IMR-90 (cell line): ENCODE measurements around the gene CFAP300. TPM values are rescaled to one million over a fixed set of nuclear protein-coding genes. Genes with fewer than 3 reads are reported as not detected.

Experiments
- ATAC-seq: fragments of 200-7000 bp; cut with Tn5 transposase; 2 replicates; pipeline ENCODE4 v1.9.1; 2020; ENCODE audit warnings: low read depth, mild to moderate bottlenecking, moderate library complexity
- BruUV-seq: library from RNA; stranded (reverse); fragments of 400-500 nt; replicated peaks from 2 replicates; lab custom pipeline; 2021; lab: Mats Ljungman, UMichigan
- CTCF ChIA-PET: fragments of 300-600 bp; formaldehyde crosslinking; extraction: SDS; loops from one replicate; lab custom pipeline; 2021; ENCODE audit warnings: antibody characterized with exemption; lab: Yijun Ruan, JAX
- POLR2A ChIA-PET: fragments of 300-600 bp; sonication (Branson Sonifier 250); formaldehyde crosslinking; loops from one replicate; lab custom pipeline; 2022; ENCODE audit warnings: antibody characterized with exemption; ENCODE audit not compliant: unreplicated experiment; lab: Charles Lee
- DNase-seq: peaks from one replicate; pipeline ENCODE4 v3.0.0; 2013
- H2AFZ ChIP-seq: replicated peaks from 2 replicates; pipeline ENCODE3; 2013; ENCODE audit warnings: low read length, mild to moderate bottlenecking; ENCODE audit not compliant: poor library complexity
- H2AK5ac ChIP-seq: 2 replicates; pipeline ENCODE4 v1.6.1; 2013; ENCODE audit warnings: low read depth, low read length, inconsistent platforms
- H2AK9ac ChIP-seq: replicated peaks from 2 replicates; pipeline ENCODE3; 2013; ENCODE audit warnings: mild to moderate bottlenecking, low read depth, low read length, moderate library complexity; ENCODE audit not compliant: poor library complexity
- H2BK120ac ChIP-seq: 2 replicates; pipeline ENCODE4 v1.6.1; 2013; ENCODE audit warnings: low read depth, low read length, inconsistent platforms
- H2BK15ac ChIP-seq: 3 replicates; pipeline ENCODE4 v1.6.1; 2013; ENCODE audit warnings: low read depth, low read length, inconsistent platforms
- H2BK20ac ChIP-seq: 2 replicates; pipeline ENCODE4 v1.6.1; 2013; ENCODE audit warnings: low read depth, mild to moderate bottlenecking, inconsistent platforms, low read length, moderate library complexity
- H2BK5ac ChIP-seq: 2 replicates; pipeline ENCODE4 v1.6.1; 2013; ENCODE audit warnings: mild to moderate bottlenecking, low read depth, low read length, inconsistent platforms; ENCODE audit not compliant: poor library complexity, severe bottlenecking
- H3K14ac ChIP-seq: replicated peaks from 2 replicates; pipeline ENCODE4 v1.6.1; 2013; ENCODE audit warnings: low read depth, low read length, inconsistent platforms
- H3K18ac ChIP-seq: 2 replicates; pipeline ENCODE4 v1.6.1; 2013; ENCODE audit warnings: low read depth, low read length, control low read depth
- H3K23ac ChIP-seq: 2 replicates; pipeline ENCODE4 v1.6.1; 2013; ENCODE audit warnings: low read depth, low read length, inconsistent platforms
- H3K27ac ChIP-seq: 2 replicates; pipeline ENCODE4 v1.5.1; 2013; ENCODE audit warnings: mild to moderate bottlenecking, control low read depth, low read length; ENCODE audit not compliant: insufficient read depth
- H3K27me3 ChIP-seq: 2 replicates; pipeline ENCODE4 v1.6.1; 2013; ENCODE audit warnings: low read length; ENCODE audit not compliant: control insufficient read depth, insufficient read depth
- H3K36me3 ChIP-seq: 2 replicates; pipeline ENCODE4 v1.6.1; 2013; ENCODE audit warnings: low read length, mixed read lengths; ENCODE audit not compliant: control insufficient read depth, insufficient read depth
- H3K4ac ChIP-seq: 2 replicates; pipeline ENCODE4 v1.6.1; 2013; ENCODE audit warnings: low read depth, low read length, inconsistent platforms
- H3K4me1 ChIP-seq: 2 replicates; pipeline ENCODE4 v1.6.1; 2013; ENCODE audit warnings: low read length, mixed read lengths; ENCODE audit not compliant: control insufficient read depth, insufficient read depth
- H3K4me2 ChIP-seq: 2 replicates; pipeline ENCODE4 v1.6.1; 2013; ENCODE audit warnings: low read depth, mild to moderate bottlenecking, control low read depth, low read length, moderate library complexity
- H3K4me3 ChIP-seq: 2 replicates; pipeline ENCODE4 v1.5.1; 2013; ENCODE audit warnings: low read depth, mild to moderate bottlenecking, control low read depth, low read length, moderate library complexity; ENCODE audit not compliant: insufficient read depth
- H3K56ac ChIP-seq: 2 replicates; pipeline ENCODE4 v1.6.1; 2013; ENCODE audit warnings: low read length, inconsistent platforms; ENCODE audit not compliant: insufficient read depth; ENCODE audit errors: extremely low read depth
- H3K79me1 ChIP-seq, 2 experiments: 2 replicates each; pipeline ENCODE4 v1.6.1; 2013; ENCODE audit warnings: low read length in 2 of 2, inconsistent platforms in 1 of 2, low read depth in 1 of 2
- H3K9ac ChIP-seq: 2 replicates; pipeline ENCODE4 v1.6.1; 2013; ENCODE audit warnings: low read depth, low read length, control low read depth
- H3K9me1 ChIP-seq: 2 replicates; pipeline ENCODE4 v1.6.1; 2013; ENCODE audit warnings: low read length, inconsistent platforms; ENCODE audit not compliant: insufficient read depth
- H3K9me3 ChIP-seq: 2 replicates; pipeline ENCODE4 v1.6.1; 2013; ENCODE audit warnings: low read length; ENCODE audit not compliant: control insufficient read depth, insufficient read depth
- H4K20me1 ChIP-seq: 2 replicates; pipeline ENCODE4 v1.6.1; 2013; ENCODE audit warnings: low read length, inconsistent platforms; ENCODE audit not compliant: insufficient read depth
- H4K5ac ChIP-seq: 2 replicates; pipeline ENCODE4 v1.6.1; 2013; ENCODE audit warnings: mild to moderate bottlenecking, low read depth, low read length, control low read depth
- H4K8ac ChIP-seq, 2 experiments: 2 replicates each; pipeline ENCODE4 v1.6.1; 2013; ENCODE audit warnings: low read depth in 2 of 2, low read length in 2 of 2, control low read depth in 1 of 2, inconsistent platforms in 1 of 2
- H4K91ac ChIP-seq: 2 replicates; pipeline ENCODE4 v1.6.1; 2013; ENCODE audit warnings: low read depth, low read length, inconsistent platforms; ENCODE audit not compliant: insufficient read depth
- BHLHE40 ChIP-seq: fragments of 150-350 bp; IDR thresholded peaks from 2 replicates; pipeline ENCODE4 v1.6.1; 2016; ENCODE audit warnings: mild to moderate bottlenecking, low read depth, low read length
- CEBPB ChIP-seq: IDR thresholded peaks from 2 replicates; pipeline ENCODE4 v1.6.1; 2012; ENCODE audit warnings: low read depth, low read length, improper control_type of control experiment
- CHD1 ChIP-seq: IDR thresholded peaks from 2 replicates; pipeline ENCODE4 v1.6.1; 2012; ENCODE audit warnings: low read depth, low read length, improper control_type of control experiment
- CTCF ChIP-seq: conservative IDR thresholded peaks from 2 replicates; pipeline ENCODE4 v1.5.1; 2012; ENCODE audit warnings: mild to moderate bottlenecking, low read depth, low read length, improper control_type of control experiment
- ELK1 ChIP-seq: fragments of 150-350 bp; IDR thresholded peaks from 2 replicates; pipeline ENCODE4 v1.6.1; 2016; ENCODE audit warnings: low read depth, mild to moderate bottlenecking, low read length, moderate library complexity, borderline replicate concordance
- FOS ChIP-seq: fragments of 150-350 bp; IDR thresholded peaks from 2 replicates; pipeline ENCODE4 v1.6.1; 2016; ENCODE audit warnings: low read depth, low read length
- MAFK ChIP-seq: IDR thresholded peaks from 2 replicates; pipeline ENCODE4 v1.6.1; 2012; ENCODE audit warnings: low read depth, low read length, improper control_type of control experiment
- MAZ ChIP-seq: IDR thresholded peaks from 2 replicates; pipeline ENCODE4 v1.6.1; 2012; ENCODE audit warnings: low read depth, mild to moderate bottlenecking, low read length, improper control_type of control experiment, moderate library complexity, borderline replicate concordance
- MXI1 ChIP-seq: IDR thresholded peaks from 2 replicates; pipeline ENCODE4 v1.6.1; 2012; ENCODE audit warnings: low read depth, mild to moderate bottlenecking, low read length, moderate library complexity, borderline replicate concordance
- NFE2L2 ChIP-seq: fragments of 150-350 bp; IDR thresholded peaks from 2 replicates; pipeline ENCODE4 v1.6.1; 2016; ENCODE audit warnings: low read depth, mild to moderate bottlenecking, low read length
- POLR2A ChIP-seq: IDR thresholded peaks from 2 replicates; pipeline ENCODE4 v1.6.1; 2012; ENCODE audit warnings: mild to moderate bottlenecking, low read depth, low read length
- RAD21 ChIP-seq: IDR thresholded peaks from 2 replicates; pipeline ENCODE4 v1.6.1; 2012; ENCODE audit warnings: low read length, improper control_type of control experiment
- RCOR1 ChIP-seq: IDR thresholded peaks from 2 replicates; pipeline ENCODE4 v1.6.1; 2012; ENCODE audit warnings: mild to moderate bottlenecking, low read length, improper control_type of control experiment; ENCODE audit not compliant: insufficient replicate concordance
- RFX5 ChIP-seq: IDR thresholded peaks from 2 replicates; pipeline ENCODE4 v1.8.0; 2012; ENCODE audit warnings: low read depth, mild to moderate bottlenecking, low read length, moderate library complexity
- SMC3 ChIP-seq: fragments of 150-350 bp; IDR thresholded peaks from 2 replicates; pipeline ENCODE4 v1.6.1; 2016; ENCODE audit warnings: low read depth, mild to moderate bottlenecking, antibody characterized with exemption, low read length, moderate library complexity
- USF2 ChIP-seq: fragments of 150-350 bp; IDR thresholded peaks from 2 replicates; pipeline ENCODE4 v1.6.1; 2017; ENCODE audit warnings: mild to moderate bottlenecking, antibody characterized with exemption, low read length, low read depth
- WGBS, 2 experiments: methylation state at CpG; one replicate each; pipeline versions ENCODE4 v1.1.5 to v1.1.7; 2013; ENCODE audit warnings: missing lambda C conversion rate in 2 of 2; ENCODE audit not compliant: insufficient read length in 1 of 2; ENCODE audit errors: extremely low coverage in 2 of 2; 5-methylcytosine and 5-hydroxymethylcytosine counted together
- dilution Hi-C: fragments of 300-500 bp; cut with HindIII; formaldehyde crosslinking; loops from one replicate; pipeline ENCODE4 v1.14.3; 2018; ENCODE audit warnings: low sequenced_read_pairs; ENCODE audit not compliant: unreplicated experiment
- in situ Hi-C: fragments of 300-500 bp; cut with MboI; formaldehyde crosslinking; loops from 3 replicates; pipeline ENCODE4 v1.14.3; 2019; ENCODE audit warnings: low sequenced_read_pairs, inconsistent platforms, mixed read lengths
- intact Hi-C: fragments of 100-400 bp; cut with micrococcal nuclease; formaldehyde crosslinking; loops from 2 replicates; pipeline ENCODE4 v1.10.0; 2022
- polyA plus RNA-seq, 3 experiments: library from polyadenylated mRNA; depleted of rRNA; stranded (reverse); fragments of >200 nt; gene quantifications; 2 replicates each; pipeline ENCODE4 v1.2.3, GENCODE V29; 2012; ENCODE audit warnings: low replicate concordance in 1 of 3
- total RNA-seq: library from RNA; depleted of rRNA; stranded (reverse); fragments of >200 nt; gene quantifications from 2 replicates; pipeline ENCODE4 v1.2.3, GENCODE V29; 2012

CFAP300 gene
- total and polyA plus RNA-seq, 2 of the 4 experiments (the other 2 are of a cell fraction) = 0.90 to 1.8 TPM

- Histone ChIP-seq H2BK5ac (no peak overlapping the region), H3K36me3 (no peaks in the 10 kb centered on the region), H3K56ac (no peak overlapping the region), H3K18ac (no peak overlapping the region), H3K27me3 (no peaks in the 10 kb centered on the region), H3K4me2 (no peak overlapping the region), H2BK20ac (no peak overlapping the region), H3K9me1 (0 out of 2 replicates have a peak, but pooled peaks cover 3% of the 10 kb centered on the region), H4K91ac (no peak overlapping the region), H3K27ac (no peak overlapping the region), H4K20me1 (no peaks in the 10 kb centered on the region), H3K9ac (no peak overlapping the region), H2AK5ac (no peak overlapping the region), H3K4me3 (no peak overlapping the region), H3K14ac (no peak overlapping the region), H2BK15ac (no peak overlapping the region), H4K5ac (no peak overlapping the region), H3K4ac (no peak overlapping the region), H3K9me3 (no peaks in the 10 kb centered on the region), H3K79me1 (no peaks in the 10 kb centered on the region), H3K4me1 (no peaks in the 10 kb centered on the region; the same call in 1 of the 2 replicates), H2AK9ac (no peak overlapping the region), H2BK120ac (no peak overlapping the region), H2AFZ (no peak overlapping the region), H4K8ac (no peak overlapping the region), H3K23ac (no peak overlapping the region)
- no CpG with 5 or more reads among the region's 4 CpGs for WGBS, 2 experiments
- ChIA-PET CTCF (no interaction called here), POLR2A (no interaction called here)
- dilution Hi-C loops = no loop called here
- TF ChIP-seq SMC3 (no peak), MAFK (no peak), FOS (no peak), NFE2L2 (no peak), ELK1 (no peak), RCOR1 (no peak), CTCF (no peak), RAD21 (no peak), MAZ (no peak), CHD1 (no peak), BHLHE40 (no peak), CEBPB (no peak), RFX5 (no peak), MXI1 (no peak), POLR2A (no peak), USF2 (no peak)
- BruUV-seq = no TSS peak
- DNase-seq = no peak
- ATAC-seq = no peak
- in situ Hi-C loops = no loop called here
- intact Hi-C loops = no loop called here
Measured at GRCh38 chr11:102026217-102026616, 21.0 kb upstream of the CFAP300 start.
